Motor neuron (in vitro differentiated cells): Measurements from ENCODE around the gene RHD. TPM values are rescaled to one million over a fixed set of nuclear protein-coding genes. Genes with fewer than 3 reads are reported as not detected.
"Not testable (repeated sequence)": the region's sequence is repeated elsewhere in the genome, so short reads cannot be mapped to it uniquely, and the experiment has no call there.

ENCODE experiments used
- ATAC-seq, 8 experiments: fragments of 200-7000 bp; cut with Tn5 transposase; replicated peaks in 6 of 8; 2 replicates each; pipeline ENCODE4 v1.8.0; 2021; ENCODE audit warnings: mild to moderate bottlenecking in 8 of 8, moderate library complexity in 8 of 8
- H3K27ac ChIP-seq, 2 donors: fragments of 250-450 bp; sonication (Bioruptor Pico); 2 replicates each; pipeline ENCODE4 v1.9.0; 2021; ENCODE audit warnings: antibody characterized with exemption in 2 of 2, mild to moderate bottlenecking in 2 of 2, moderate library complexity in 1 of 2
- H3K4me1 ChIP-seq, 2 donors: fragments of 250-450 bp; sonication (Bioruptor Pico); replicated peaks in 1 of 2; 2 replicates each; pipeline ENCODE4 v1.6.1; 2021; ENCODE audit warnings: antibody characterized with exemption in 2 of 2, mild to moderate bottlenecking in 2 of 2, moderate library complexity in 1 of 2
- H3K4me3 ChIP-seq, 5 donors: fragments of 250-450 bp; sonication (Bioruptor Pico); 2 replicates each; pipeline ENCODE4 v1.9.0; 2021; ENCODE audit warnings: antibody characterized with exemption in 5 of 5, mild to moderate bottlenecking in 5 of 5, moderate library complexity in 4 of 5
- WGBS, 10 experiments: fragments of 450-650 bp; shearing (Covaris generic); methylation state at CpG; one replicate each; pipeline ENCODE4 v1.0.0; 2022; 5-methylcytosine and 5-hydroxymethylcytosine counted together
- in situ Hi-C, 9 experiments: fragments of 400-800 bp; cut with MboI; loops; one replicate each; pipeline ENCODE4 v1.15.0; 2021; ENCODE audit warnings: low sequenced_read_pairs in 9 of 9, low pct_unique_long_range_greater_than_20kb in 2 of 9; ENCODE audit not compliant: unreplicated experiment in 9 of 9
- total RNA-seq, 8 experiments: library from RNA; unstranded; fragments of 300-600 nt; gene quantifications; 2 replicates each; pipeline versions ENCODE4 v1.2.3 to v1.2.4, GENCODE V29; 2022

The RHD gene
- total RNA-seq, 8 experiments from 2014 or later = 0.10 to 1.1 (median 0.44) TPM

- H3K4me3 ChIP-seq, ATAC-seq: not testable (repeated sequence)
- WGBS, 10 experiments = no CpG with 5 or more reads among the region's 17 CpGs
Observed at GRCh38 chr1:25327864-25328790, 55.8 kb downstream of the RHD start.

GRCh38 chr1:25328791-25329185 lies 56.5 kb downstream of the RHD start:
- ATAC-seq, in situ Hi-C loops, H3K27ac ChIP-seq, H3K4me3 ChIP-seq, H3K4me1 ChIP-seq: not testable (repeated sequence)
- WGBS, 10 experiments = no CpG with 5 or more reads among the region's 4 CpGs

More at GRCh38 chr1:25327864-25328790, 55.8 kb downstream of the RHD start:
- in situ Hi-C loops, H3K4me1 ChIP-seq, H3K27ac ChIP-seq: not testable (repeated sequence)

GRCh38 chr1:25329336-25329735 lies 57.0 kb downstream of the RHD start:
- H3K4me1 ChIP-seq, H3K4me3 ChIP-seq, in situ Hi-C loops, H3K27ac ChIP-seq, ATAC-seq: not testable (repeated sequence)
- 93 to 94% methylated on average over 2 to 3 of the region's 5 CpGs; no CpG with 5 or more reads in 8 of the 10 experiments for WGBS, 10 experiments

- H3K4me3 ChIP-seq, H3K4me1 ChIP-seq, H3K27ac ChIP-seq, in situ Hi-C loops: not testable (repeated sequence)
- peak in 4 of 8 experiments; percentile 25 to 95 (median 90) for ATAC-seq
- 72% methylated on average over 4 of the region's 5 CpGs; no CpG with 5 or more reads in 9 of the 10 experiments for WGBS, 10 experiments
Observed at GRCh38 chr1:25329950-25330349, 57.6 kb downstream of the RHD start.

- WGBS, 10 experiments = 0 to 10% (median 0%) methylated on average over 1 to 2 of the region's 29 CpGs; no CpG with 5 or more reads in 6 of the 10 experiments
- Histone ChIP-seq H3K4me3 (peak overlapping the region; percentile 55 to 97 (median 83)), H3K4me1 (peaks cover 3 to 14% of the 10 kb centered on the region in 2 donors)
- in situ Hi-C loops, H3K27ac ChIP-seq: not testable (repeated sequence)
- ATAC-seq = peak; percentile 34 to 56 (median 52)
Observed at GRCh38 chr1:25336922-25337354, 64.6 kb downstream of the RHD start.

GRCh38 chr1:25337483-25338187 lies 65.3 kb downstream of the RHD start:
- peak; percentile 45 to 62 (median 56) for ATAC-seq
- Histone ChIP-seq H3K4me3 (peak overlapping the region; percentile 71 to 80 (median 73)), H3K4me1 (peaks cover 3 to 14% of the 10 kb centered on the region in 2 donors)
- H3K27ac ChIP-seq, in situ Hi-C loops: not testable (repeated sequence)
- no CpG with 5 or more reads among the region's 39 CpGs for WGBS, 10 experiments

- Histone ChIP-seq H3K27ac (peak within 1 kb of the TSS; percentile 87 to 88), H3K4me3 (peak within 1 kb of the TSS; percentile 71 to 83 (median 75)), H3K4me1 (peaks cover 3 to 14% of the 10 kb centered on the region in 2 donors)
- 0 to 7% (median 1%) methylated on average over 3 to 13 of the region's 75 CpGs; no CpG with 5 or more reads in 4 of the 10 experiments for WGBS, 10 experiments
- in situ Hi-C loops = no loop called here
- ATAC-seq = peak; percentile 80 to 88 (median 86)
Observed at GRCh38 chr1:25338188-25338981, 66.1 kb downstream of the RHD start, which contains the start of gene TMEM50A. TMEM50A (plus strand) TSS chr1:25338334; CDS start chr1:25340487, 2,153 bp downstream.

- in situ Hi-C loops = no loop called here
- Histone ChIP-seq H3K27ac (no peak overlapping the region), H3K4me3 (peak overlapping the region; percentile 71 to 80 (median 73)), H3K4me1 (peaks cover 3 to 14% of the 10 kb centered on the region in 2 donors)
- ATAC-seq = no peak
- 0 to 4% (median 2%) methylated on average over 4 to 6 of the region's 6 CpGs for WGBS, 10 experiments
Observed at GRCh38 chr1:25338986-25339385, 66.7 kb downstream of the RHD start.

GRCh38 chr1:25341746-25342145 lies 69.4 kb downstream of the RHD start:
- no peak for ATAC-seq
- Histone ChIP-seq H3K4me3 (no peak overlapping the region), H3K4me1 (peaks cover 3 to 14% of the 10 kb centered on the region in 2 donors), H3K27ac (no peak overlapping the region)
- whole genome bisulfite sequencing, 10 experiments = 58 to 96% (median 88%) methylated on average over 1 to 6 of the region's 6 CpGs; no CpG with 5 or more reads in 1 of the 10 experiments
- in situ Hi-C loops = loop anchor here in 1 of 9 experiments (10.0 kb wide), 1 partner anchor 87 kb away; no protein-coding TSS in a partner anchor

GRCh38 chr1:25342846-25343245 lies 70.5 kb downstream of the RHD start:
- ATAC-seq = no peak
- H3K27ac ChIP-seq = no peak overlapping the region
- in situ Hi-C loops = loop anchor here in 1 of 9 experiments (10.0 kb wide), 1 partner anchor 88 kb away; no protein-coding TSS in a partner anchor
- peaks cover 3 to 14% of the 10 kb centered on the region in 2 donors for H3K4me1 ChIP-seq
- 63 to 100% (median 100%) methylated on average over 1 of the region's 1 CpG; no CpG with 5 or more reads in 4 of the 10 experiments for WGBS, 10 experiments
- H3K4me3 ChIP-seq = no peak overlapping the region

- in situ Hi-C loops = loop anchor here in 1 of 9 experiments (10.0 kb wide), 1 partner anchor 89 kb away; no protein-coding TSS in a partner anchor
- WGBS, 10 experiments = 20 to 100% (median 94%) methylated on average over 1 to 4 of the region's 4 CpGs; no CpG with 5 or more reads in 1 of the 10 experiments
- no peak overlapping the region for H3K27ac ChIP-seq
- peaks cover 3 to 14% of the 10 kb centered on the region in 2 donors for H3K4me1 ChIP-seq
- H3K4me3 ChIP-seq = no peak overlapping the region
- ATAC-seq = peak in 2 of 8 experiments; percentile 24 to 64
Observed at GRCh38 chr1:25343872-25344271, 71.6 kb downstream of the RHD start.

GRCh38 chr1:25347556-25347955 lies 75.2 kb downstream of the RHD start:
- Histone ChIP-seq H3K4me1 (no peaks in the 10 kb centered on the region), H3K4me3 (no peak overlapping the region), H3K27ac (no peak overlapping the region)
- WGBS, 10 experiments = 0 to 100% (median 90%) methylated on average over 1 to 2 of the region's 2 CpGs; no CpG with 5 or more reads in 1 of the 10 experiments
- no peak for ATAC-seq
- in situ Hi-C loops = loop anchor here in 1 of 9 experiments (10.0 kb wide), 1 partner anchor 93 kb away; no protein-coding TSS in a partner anchor
